ENCODE data around the gene RAB26.

- TF ChIP-seq CTCF (IDR thresholded peaks at IDR 0.05) = no peak
- no peak for TF ChIP-seq EZH2phosphoT487 (IDR thresholded peaks at IDR 0.05)
- no peak for TF ChIP-seq EZH2 (IDR thresholded peaks at IDR 0.05)
Measured at GRCh38 chr16:2143878-2144485, 4.4 kb upstream of the RAB26 start.

Data from neural progenitor cell (in vitro differentiated cells).